ENCODE measurements around the gene MCM6.

Gene MCM6

DNA sequence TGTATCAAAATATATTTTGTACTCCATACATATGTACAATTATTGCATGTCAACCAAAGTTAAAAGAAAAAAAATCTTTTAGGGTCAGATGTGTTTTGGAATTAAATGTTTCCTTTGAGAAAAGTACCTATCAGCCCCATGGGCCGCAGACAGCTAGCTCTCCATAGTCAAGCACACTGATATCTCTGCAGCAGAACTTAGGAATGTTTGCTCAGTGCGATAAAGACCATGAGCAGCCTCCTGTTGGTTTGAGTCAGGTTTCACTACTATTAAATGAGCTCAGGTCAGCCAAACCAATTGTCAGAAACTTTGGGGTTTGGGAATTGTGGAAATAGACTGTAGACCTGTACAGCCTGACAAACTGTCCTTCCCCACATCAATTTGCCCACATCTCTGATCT is 73.0 kb downstream of the MCM6 start:
- Histone ChIP-seq H3K79me2 (ENCODE audit: control insufficient read depth, insufficient read depth, low read length) (no peaks in the 10 kb centered on the region), H2BK5ac (ENCODE audit: low read length) (no peak overlapping the region), H3K4me3 (ENCODE audit: low read length) (no peak overlapping the region), H3K79me1 (ENCODE audit: low read length) (no peaks in the 10 kb centered on the region), H3K4ac (ENCODE audit: low read depth, low read length) (no peak overlapping the region), H3K27ac (ENCODE audit: low read depth, low read length) (no peak overlapping the region), H3K4me1 (ENCODE audit: control insufficient read depth, low read depth, low read length) (no peaks in the 10 kb centered on the region), H3K36me3 (ENCODE audit: control insufficient read depth, insufficient read depth, low read length) (no peaks in the 10 kb centered on the region), H4K5ac (ENCODE audit: low read length) (no peak overlapping the region), H3K18ac (ENCODE audit: low read length) (no peak overlapping the region), H3K23ac (ENCODE audit: low read length) (no peak overlapping the region), H3K9ac (ENCODE audit: low read length) (no peak overlapping the region), H2BK120ac (ENCODE audit: low read depth, low read length) (no peak overlapping the region), H3K27me3 (ENCODE audit: insufficient read depth, low read length, poor library complexity) (no peaks in the 10 kb centered on the region), H3K4me2 (ENCODE audit: low read length) (no peak overlapping the region), H4K8ac (ENCODE audit: low read depth, low read length) (no peak overlapping the region), H2AK5ac (ENCODE audit: low read length) (no peak overlapping the region), H3K56ac (ENCODE audit: low read length) (no peak overlapping the region), H2BK15ac (replicated peaks; ENCODE audit: low read depth) (no peak overlapping the region)
- no CpG with 5 or more reads among the region's 2 CpGs for WGBS (ENCODE audit: extremely low coverage, insufficient coverage, low lambda C conversion rate)
- no peak for DNase-seq

DNA sequence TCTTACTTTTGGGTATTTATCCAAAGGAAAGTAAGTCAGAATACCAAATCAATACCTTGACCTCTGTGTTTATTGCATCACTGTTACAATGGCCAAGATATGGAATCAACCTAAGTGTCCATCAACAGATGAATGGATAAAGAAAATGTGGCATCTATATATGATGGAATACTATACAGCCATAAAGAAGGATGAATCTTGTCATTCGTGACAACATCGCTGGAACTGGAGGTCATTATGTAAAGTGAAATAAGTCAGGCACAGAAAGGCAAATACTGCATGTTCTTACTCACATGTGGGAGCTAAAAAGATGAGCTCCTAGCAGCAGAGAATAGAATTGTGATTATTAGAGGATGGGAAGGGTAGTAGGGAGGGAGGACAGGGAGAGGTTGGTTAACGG is 73.9 kb downstream of the MCM6 start:
- H3K9ac ChIP-seq (ENCODE audit: low read length): no peak overlapping the region
- no peak overlapping the region for H3K4me3 ChIP-seq (ENCODE audit: low read length)
- WGBS (ENCODE audit: extremely low coverage, insufficient coverage, low lambda C conversion rate): no CpG with 5 or more reads among the region's 3 CpGs
- H4K8ac ChIP-seq (ENCODE audit: low read depth, low read length): no peak overlapping the region
- no peak overlapping the region for H3K56ac ChIP-seq (ENCODE audit: low read length)
- no peak for DNase-seq
- H3K27me3 ChIP-seq (ENCODE audit: insufficient read depth, low read length, poor library complexity): no peaks in the 10 kb centered on the region
- H3K4ac ChIP-seq (ENCODE audit: low read depth, low read length): no peak overlapping the region
- no peak overlapping the region for H4K5ac ChIP-seq (ENCODE audit: low read length)
- no peaks in the 10 kb centered on the region for H3K36me3 ChIP-seq (ENCODE audit: control insufficient read depth, insufficient read depth, low read length)
- no peak overlapping the region for H2AK5ac ChIP-seq (ENCODE audit: low read length)
- H3K4me2 ChIP-seq (ENCODE audit: low read length): no peak overlapping the region
- H3K79me1 ChIP-seq (ENCODE audit: low read length): no peaks in the 10 kb centered on the region
- no peaks in the 10 kb centered on the region for H3K79me2 ChIP-seq (ENCODE audit: control insufficient read depth, insufficient read depth, low read length)
- H2BK120ac ChIP-seq (ENCODE audit: low read depth, low read length): no peak overlapping the region
- H3K23ac ChIP-seq (ENCODE audit: low read length): no peak overlapping the region
- no peak overlapping the region for H3K27ac ChIP-seq (ENCODE audit: low read depth, low read length)
- no peak overlapping the region for H2BK15ac ChIP-seq (replicated peaks; ENCODE audit: low read depth)
- H2BK5ac ChIP-seq (ENCODE audit: low read length): no peak overlapping the region
- H3K18ac ChIP-seq (ENCODE audit: low read length): no peak overlapping the region
- no peaks in the 10 kb centered on the region for H3K4me1 ChIP-seq (ENCODE audit: control insufficient read depth, low read depth, low read length)

DNA sequence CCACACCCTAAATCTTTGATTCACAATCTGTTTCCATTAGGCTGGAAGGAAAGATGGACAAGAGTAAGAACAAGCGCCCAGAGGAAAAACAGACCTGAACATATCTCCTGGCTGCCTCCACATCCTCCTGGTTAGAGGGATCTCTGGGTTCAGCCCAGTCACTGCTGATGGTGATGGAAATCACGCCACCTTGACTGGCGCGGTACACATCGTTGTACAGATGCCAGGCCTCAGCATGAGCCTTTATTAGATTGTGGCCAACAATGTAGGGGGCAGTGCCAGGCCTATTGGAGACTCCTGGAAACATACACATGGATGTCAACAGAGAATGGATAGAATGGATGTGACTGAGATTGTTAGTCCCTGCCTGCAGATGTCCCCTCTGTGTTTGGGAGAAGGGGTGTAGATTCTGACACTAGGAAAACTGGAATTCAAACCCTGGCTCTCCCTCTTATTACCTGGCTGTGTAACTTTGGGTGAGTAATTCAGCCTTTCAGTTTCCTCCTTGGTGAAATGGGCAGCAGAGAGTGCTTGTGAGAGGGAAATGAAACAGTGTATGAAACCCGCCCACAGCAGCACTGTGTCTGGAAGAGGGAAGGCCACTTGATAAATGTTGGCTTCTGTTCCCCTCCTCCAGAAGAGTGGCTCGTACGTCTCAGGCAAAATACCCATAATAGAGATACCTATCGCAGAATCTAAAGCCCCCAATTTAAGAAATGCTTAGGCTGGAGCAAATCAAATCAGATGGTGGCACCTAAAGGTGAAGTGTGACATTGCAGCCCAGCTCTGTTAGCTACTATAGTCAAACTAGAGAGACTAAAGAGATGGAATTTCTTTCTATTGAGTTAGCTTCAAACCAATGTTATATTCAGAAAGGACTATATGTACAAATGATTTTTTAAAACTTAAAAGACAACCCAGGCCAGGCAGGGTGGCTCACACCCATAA is 75.5 kb downstream of the MCM6 start:
- Histone ChIP-seq H3K79me2 (ENCODE audit: control insufficient read depth, insufficient read depth, low read length) (no peaks in the 10 kb centered on the region), H3K4me3 (ENCODE audit: low read length) (peak overlapping the region; percentile 6), H3K79me1 (ENCODE audit: low read length) (no peaks in the 10 kb centered on the region), H2BK15ac (replicated peaks; ENCODE audit: low read depth) (no peak overlapping the region), H3K18ac (ENCODE audit: low read length) (no peak overlapping the region), H3K4me1 (ENCODE audit: control insufficient read depth, low read depth, low read length) (no peaks in the 10 kb centered on the region), H3K4me2 (ENCODE audit: low read length) (no peak overlapping the region), H3K56ac (ENCODE audit: low read length) (no peak overlapping the region), H2AK5ac (ENCODE audit: low read length) (no peak overlapping the region), H2BK120ac (ENCODE audit: low read depth, low read length) (no peak overlapping the region), H3K4ac (ENCODE audit: low read depth, low read length) (no peak overlapping the region), H4K5ac (ENCODE audit: low read length) (no peak overlapping the region), H2BK5ac (ENCODE audit: low read length) (no peak overlapping the region), H4K8ac (ENCODE audit: low read depth, low read length) (no peak overlapping the region), H3K27me3 (ENCODE audit: insufficient read depth, low read length, poor library complexity) (no peaks in the 10 kb centered on the region), H3K23ac (ENCODE audit: low read length) (no peak overlapping the region), H3K27ac (ENCODE audit: low read depth, low read length) (no peak overlapping the region), H3K9ac (ENCODE audit: low read length) (no peak overlapping the region), H3K36me3 (ENCODE audit: control insufficient read depth, insufficient read depth, low read length) (no peaks in the 10 kb centered on the region)
- no CpG with 5 or more reads among the region's 9 CpGs for WGBS (ENCODE audit: extremely low coverage, insufficient coverage, low lambda C conversion rate)
- DNase-seq: no peak

DNA sequence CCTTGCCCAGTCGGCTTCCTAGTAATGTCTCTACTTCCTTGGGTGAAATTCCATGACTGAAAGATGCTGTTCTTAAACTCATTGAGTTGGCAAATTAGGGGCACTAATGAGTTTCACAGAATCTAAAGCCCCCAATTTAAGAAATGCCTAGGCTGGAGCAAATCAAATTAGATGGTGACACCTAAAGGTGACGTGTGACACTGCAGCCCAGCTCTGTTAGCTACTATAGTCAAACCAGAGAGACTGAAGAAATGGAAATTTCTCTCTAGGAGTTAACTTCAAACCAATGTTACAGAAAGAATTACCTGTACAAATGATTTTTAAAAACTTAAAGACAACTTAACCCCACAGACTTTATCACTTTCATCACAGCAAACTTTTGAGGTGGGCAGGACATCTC is 76.5 kb downstream of the MCM6 start:
- H3K56ac ChIP-seq (ENCODE audit: low read length): no peak overlapping the region
- H3K23ac ChIP-seq (ENCODE audit: low read length): no peak overlapping the region
- H3K4ac ChIP-seq (ENCODE audit: low read depth, low read length): no peak overlapping the region
- H3K18ac ChIP-seq (ENCODE audit: low read length): no peak overlapping the region
- H3K27ac ChIP-seq (ENCODE audit: low read depth, low read length): no peak overlapping the region
- H4K5ac ChIP-seq (ENCODE audit: low read length): no peak overlapping the region
- H3K4me3 ChIP-seq (ENCODE audit: low read length): no peak overlapping the region
- H3K79me1 ChIP-seq (ENCODE audit: low read length): no peaks in the 10 kb centered on the region
- H3K9ac ChIP-seq (ENCODE audit: low read length): no peak overlapping the region
- H3K4me2 ChIP-seq (ENCODE audit: low read length): no peak overlapping the region
- H3K79me2 ChIP-seq (ENCODE audit: control insufficient read depth, insufficient read depth, low read length): no peaks in the 10 kb centered on the region
- no peaks in the 10 kb centered on the region for H3K27me3 ChIP-seq (ENCODE audit: insufficient read depth, low read length, poor library complexity)
- no peak overlapping the region for H2BK5ac ChIP-seq (ENCODE audit: low read length)
- no peak for DNase-seq
- H3K4me1 ChIP-seq (ENCODE audit: control insufficient read depth, low read depth, low read length): no peaks in the 10 kb centered on the region
- H2AK5ac ChIP-seq (ENCODE audit: low read length): no peak overlapping the region
- H2BK15ac ChIP-seq (replicated peaks; ENCODE audit: low read depth): no peak overlapping the region
- H3K36me3 ChIP-seq (ENCODE audit: control insufficient read depth, insufficient read depth, low read length): no peaks in the 10 kb centered on the region
- H2BK120ac ChIP-seq (ENCODE audit: low read depth, low read length): no peak overlapping the region
- no CpG with 5 or more reads among the region's 2 CpGs for WGBS (ENCODE audit: extremely low coverage, insufficient coverage, low lambda C conversion rate)
- H4K8ac ChIP-seq (ENCODE audit: low read depth, low read length): no peak overlapping the region

DNA sequence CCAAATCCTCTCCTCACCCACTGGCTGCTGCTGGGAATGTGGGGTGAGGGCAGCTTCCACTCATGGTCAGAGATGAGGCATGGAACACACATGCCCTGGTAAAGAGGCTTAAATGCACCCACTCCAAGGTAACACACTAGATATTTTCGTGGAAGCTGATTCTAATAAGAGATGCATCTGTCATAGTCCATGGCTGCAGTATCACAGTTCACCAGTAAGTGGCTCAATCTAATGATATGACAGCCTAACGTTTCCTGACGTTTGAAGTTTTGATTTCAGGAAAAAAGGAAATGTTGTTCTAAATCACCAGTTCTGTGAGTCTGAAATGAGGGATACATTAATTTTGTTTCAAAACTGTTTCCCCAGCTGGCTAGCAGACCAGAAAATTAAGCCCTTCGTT is 77.5 kb downstream of the MCM6 start:
- Histone ChIP-seq H2BK15ac (replicated peaks; ENCODE audit: low read depth) (no peak overlapping the region), H3K4me3 (ENCODE audit: low read length) (no peak overlapping the region), H3K56ac (ENCODE audit: low read length) (no peak overlapping the region), H3K36me3 (ENCODE audit: control insufficient read depth, insufficient read depth, low read length) (no peaks in the 10 kb centered on the region), H3K79me2 (ENCODE audit: control insufficient read depth, insufficient read depth, low read length) (no peaks in the 10 kb centered on the region), H3K79me1 (ENCODE audit: low read length) (no peaks in the 10 kb centered on the region), H3K27ac (ENCODE audit: low read depth, low read length) (no peak overlapping the region), H2BK120ac (ENCODE audit: low read depth, low read length) (no peak overlapping the region), H3K18ac (ENCODE audit: low read length) (no peak overlapping the region), H2BK5ac (ENCODE audit: low read length) (no peak overlapping the region), H4K5ac (ENCODE audit: low read length) (no peak overlapping the region), H3K4ac (ENCODE audit: low read depth, low read length) (no peak overlapping the region), H3K4me1 (ENCODE audit: control insufficient read depth, low read depth, low read length) (no peaks in the 10 kb centered on the region), H2AK5ac (ENCODE audit: low read length) (no peak overlapping the region), H3K27me3 (ENCODE audit: insufficient read depth, low read length, poor library complexity) (no peaks in the 10 kb centered on the region), H3K23ac (ENCODE audit: low read length) (no peak overlapping the region), H4K8ac (ENCODE audit: low read depth, low read length) (no peak overlapping the region), H3K9ac (ENCODE audit: low read length) (no peak overlapping the region), H3K4me2 (ENCODE audit: low read length) (no peak overlapping the region)
- WGBS (ENCODE audit: extremely low coverage, insufficient coverage, low lambda C conversion rate): no CpG with 5 or more reads among the region's 4 CpGs
- no peak for DNase-seq

DNA sequence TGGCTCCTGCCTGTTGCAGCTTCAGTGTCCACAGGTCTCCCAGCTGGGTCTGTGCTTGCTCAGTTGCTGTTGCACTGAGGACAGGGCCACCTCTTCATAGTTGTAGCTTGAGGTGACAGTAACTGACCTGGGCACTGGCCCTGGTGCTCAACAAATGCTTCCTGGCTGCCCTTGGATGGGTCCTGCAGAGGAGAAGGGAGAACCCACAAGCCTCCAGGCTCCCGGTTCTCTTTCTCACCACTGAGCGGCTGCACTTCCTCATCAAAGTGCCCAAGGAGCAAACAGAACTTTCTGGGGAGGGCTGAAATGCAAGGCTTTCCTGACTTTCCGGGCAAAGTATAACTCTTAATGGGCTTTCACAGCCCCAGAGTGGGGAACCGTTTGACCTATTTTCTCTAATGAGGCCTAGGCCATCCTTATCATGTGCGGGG is 78.0 kb downstream of the MCM6 start:
- H3K4me2 ChIP-seq (ENCODE audit: low read length): no peak overlapping the region
- no peaks in the 10 kb centered on the region for H3K79me2 ChIP-seq (ENCODE audit: control insufficient read depth, insufficient read depth, low read length)
- no peak overlapping the region for H3K56ac ChIP-seq (ENCODE audit: low read length)
- no peak overlapping the region for H4K5ac ChIP-seq (ENCODE audit: low read length)
- no peak overlapping the region for H2BK15ac ChIP-seq (replicated peaks; ENCODE audit: low read depth)
- WGBS (ENCODE audit: extremely low coverage, insufficient coverage, low lambda C conversion rate): no CpG with 5 or more reads among the region's 5 CpGs
- H3K36me3 ChIP-seq (ENCODE audit: control insufficient read depth, insufficient read depth, low read length): no peaks in the 10 kb centered on the region
- H3K27me3 ChIP-seq (ENCODE audit: insufficient read depth, low read length, poor library complexity): no peaks in the 10 kb centered on the region
- no peak overlapping the region for H3K9ac ChIP-seq (ENCODE audit: low read length)
- H3K18ac ChIP-seq (ENCODE audit: low read length): no peak overlapping the region
- no peak for DNase-seq
- H3K4ac ChIP-seq (ENCODE audit: low read depth, low read length): no peak overlapping the region
- H3K4me1 ChIP-seq (ENCODE audit: control insufficient read depth, low read depth, low read length): no peaks in the 10 kb centered on the region
- H2AK5ac ChIP-seq (ENCODE audit: low read length): no peak overlapping the region
- no peak overlapping the region for H2BK120ac ChIP-seq (ENCODE audit: low read depth, low read length)
- H4K8ac ChIP-seq (ENCODE audit: low read depth, low read length): no peak overlapping the region
- H3K4me3 ChIP-seq (ENCODE audit: low read length): no peak overlapping the region
- no peak overlapping the region for H3K27ac ChIP-seq (ENCODE audit: low read depth, low read length)
- no peak overlapping the region for H3K23ac ChIP-seq (ENCODE audit: low read length)
- no peak overlapping the region for H2BK5ac ChIP-seq (ENCODE audit: low read length)
- H3K79me1 ChIP-seq (ENCODE audit: low read length): no peaks in the 10 kb centered on the region

Data from mesendoderm (in vitro differentiated cells).